Naive thymus-derived CD8-positive, alpha-beta T cell (primary cell): ENCODE results near the gene BCAP31. TPM values are rescaled to one million over a fixed set of nuclear protein-coding genes. Genes with fewer than 3 reads are reported as not detected.
"Not testable (repeated sequence)": the region's sequence is repeated elsewhere in the genome, so short reads cannot be mapped to it uniquely, and the experiment has no call there.

Experiments used
- ATAC-seq, 2 donors: fragments of 150-1000 bp; cut with Tn5 transposase in 1 of 2; sonication (Bioruptor Pico), chemical (Tn5 transposase) in 1 of 2; 1 replicate in 1 of 2; 2 replicates in 1 of 2; pipeline ENCODE4 v1.10.0; 2021; ENCODE audit warnings: mild to moderate bottlenecking in 2 of 2, moderate library complexity in 2 of 2
- POLR2A ChIA-PET: fragments of 350-600 bp; sonication (Branson Sonifier 250); formaldehyde crosslinking; loops from one replicate; lab custom pipeline; 2021; ENCODE audit warnings: antibody characterized with exemption; lab: Charles Lee
- DNase-seq, 10 donors: peaks; one replicate each; pipeline versions ENCODE4 v3.0.0 to v3.0.0-alpha.2; 2020 to 2022
- H3K27ac Mint-ChIP-seq, 10 donors: one replicate each; pipeline ENCODE4 v1.8.0; 2020 to 2022; ENCODE audit warnings: mild to moderate bottlenecking in 10 of 10, mixed read lengths in 10 of 10, moderate library complexity in 4 of 10, inconsistent platforms in 1 of 10
- H3K27me3 Mint-ChIP-seq, 5 donors: one replicate each; pipeline ENCODE4 v1.8.0; 2021 to 2022; ENCODE audit warnings: mixed read lengths in 5 of 5
- H3K36me3 Mint-ChIP-seq, 3 donors: one replicate each; pipeline ENCODE4 v1.8.0; 2020 to 2022; ENCODE audit warnings: mixed read lengths in 3 of 3, mild to moderate bottlenecking in 2 of 3, inconsistent platforms in 1 of 3
- H3K4me1 Mint-ChIP-seq, 4 donors: one replicate each; pipeline ENCODE4 v1.8.0; 2021 to 2022; ENCODE audit warnings: mixed read lengths in 4 of 4
- H3K4me3 Mint-ChIP-seq, 10 donors: one replicate each; pipeline ENCODE4 v1.8.0; 2020 to 2022; ENCODE audit warnings: mild to moderate bottlenecking in 10 of 10, mixed read lengths in 10 of 10, moderate library complexity in 6 of 10, inconsistent platforms in 1 of 10
- H3K9me3 Mint-ChIP-seq, 9 donors: one replicate each; pipeline ENCODE4 v1.8.0; 2020 to 2022; ENCODE audit warnings: mixed read lengths in 9 of 9, mild to moderate bottlenecking in 3 of 9, inconsistent platforms in 1 of 9, moderate library complexity in 1 of 9
- polyA plus RNA-seq, 3 donors: library from polyadenylated mRNA; unstranded; fragments of 300-500 nt; fragmentation: Illumina TruSeq; gene quantifications; one replicate each; pipeline ENCODE4 v1.2.3, GENCODE V29; 2021
- total RNA-seq, 8 experiments: library from RNA in 2 of 8; stranded (reverse) in 2 of 8; gene quantifications; one replicate each; pipeline ENCODE4 v1.2.3 and lab custom pipeline; 2021 to 2026

BCAP31 gene
- total and polyA plus RNA-seq, 5 experiments from 2014 or later, result 108 to 328 (median 298) TPM

DNA sequence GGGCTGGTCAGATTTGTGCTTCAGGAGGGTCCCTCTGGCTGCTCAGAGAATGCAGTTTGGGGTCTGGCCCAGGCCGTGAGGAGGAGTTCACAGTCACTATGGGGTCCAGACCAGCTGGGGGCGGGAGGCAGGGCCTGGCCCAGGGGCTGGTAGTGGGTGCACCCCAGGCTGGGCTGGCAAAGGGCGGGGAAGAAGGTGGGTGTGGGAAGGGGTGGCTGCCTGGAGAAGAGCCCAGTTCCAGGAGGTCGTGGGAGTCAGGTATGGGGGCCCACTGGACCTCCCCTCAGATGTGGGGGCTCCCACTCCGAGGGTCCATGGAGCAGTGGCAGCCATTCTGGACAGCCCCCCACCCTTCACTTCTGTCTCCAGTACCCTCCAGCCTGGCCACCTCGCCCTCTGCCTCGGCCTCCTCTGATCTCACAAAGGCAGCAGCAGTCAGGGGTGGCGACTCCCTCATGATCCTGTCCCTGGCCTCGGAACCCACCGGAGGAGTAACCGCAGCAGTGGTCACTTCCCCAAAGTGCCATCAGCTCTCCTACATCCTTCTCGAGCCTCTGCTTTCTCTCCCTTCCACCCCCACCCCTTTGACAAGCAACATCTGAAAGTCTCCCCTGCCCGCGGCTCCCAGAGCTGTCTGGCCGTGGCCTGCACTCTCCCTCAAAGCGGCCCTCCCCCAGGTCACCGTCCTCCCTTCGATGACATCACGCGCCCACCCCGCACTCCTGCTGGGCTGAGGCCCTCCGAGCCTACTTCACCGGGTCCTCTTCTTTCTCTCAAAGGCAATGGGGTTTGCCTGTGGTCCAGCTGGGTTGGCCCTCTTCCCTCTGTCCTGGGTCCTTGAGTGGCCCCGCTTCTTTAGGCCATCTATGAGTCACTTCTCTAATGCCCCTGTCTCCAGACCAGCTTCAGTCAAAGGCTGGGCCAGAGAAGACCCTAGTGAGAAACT, 38.2 kb downstream of the BCAP31 start:
- peaks cover 0 to 6% (median 0%) of the 10 kb centered on the region in 4 donors for H3K4me1 Mint-ChIP-seq
- DNase-seq (peak in 1 of 10 donors; percentile 31), ATAC-seq (no peak)
- peaks cover 0 to 5% (median 0%) of the 10 kb centered on the region in 9 donors for H3K9me3 Mint-ChIP-seq
- POLR2A ChIA-PET, result no interaction called here
- peak overlapping the region in 5 of 10 donors; percentile 7 to 79 (median 48) for H3K4me3 Mint-ChIP-seq
- no peak overlapping the region for H3K27ac Mint-ChIP-seq
- H3K27me3 Mint-ChIP-seq, result peaks cover 0 to 12% (median 4%) of the 10 kb centered on the region in 5 donors
- no peaks in the 10 kb centered on the region for H3K36me3 Mint-ChIP-seq

DNA sequence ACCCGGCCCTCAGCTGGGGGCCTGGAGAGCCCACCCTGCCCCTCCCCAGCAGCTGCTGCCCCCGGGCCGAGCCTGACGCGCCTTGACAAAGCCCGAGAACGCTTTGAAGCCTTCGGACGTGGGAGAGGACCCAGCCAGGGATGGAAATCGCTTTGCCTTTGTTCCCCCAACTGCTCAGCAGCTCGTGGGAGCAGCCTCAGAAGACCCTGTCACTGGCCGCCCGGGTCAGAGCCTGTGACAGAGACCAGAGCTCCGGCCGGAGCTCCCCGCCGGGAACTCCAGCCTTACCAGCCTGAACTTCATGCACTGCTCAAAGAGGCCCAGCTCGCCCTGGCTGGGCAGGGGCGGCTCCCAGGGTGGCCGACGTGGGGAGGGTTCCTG, 39.0 kb downstream of the BCAP31 start:
- no peak for ATAC-seq
- DNase-seq, result peak in 1 of 10 donors; percentile 8
- Mint-ChIP-seq H3K4me3 (no peak overlapping the region), H3K4me1 (peaks cover 0 to 6% (median 0%) of the 10 kb centered on the region in 4 donors), H3K27me3 (peaks cover 0 to 12% (median 4%) of the 10 kb centered on the region in 5 donors), H3K27ac (no peak overlapping the region), H3K36me3 (no peaks in the 10 kb centered on the region), H3K9me3 (peaks cover 0 to 5% (median 0%) of the 10 kb centered on the region in 9 donors)
- POLR2A ChIA-PET, result no interaction called here

DNA sequence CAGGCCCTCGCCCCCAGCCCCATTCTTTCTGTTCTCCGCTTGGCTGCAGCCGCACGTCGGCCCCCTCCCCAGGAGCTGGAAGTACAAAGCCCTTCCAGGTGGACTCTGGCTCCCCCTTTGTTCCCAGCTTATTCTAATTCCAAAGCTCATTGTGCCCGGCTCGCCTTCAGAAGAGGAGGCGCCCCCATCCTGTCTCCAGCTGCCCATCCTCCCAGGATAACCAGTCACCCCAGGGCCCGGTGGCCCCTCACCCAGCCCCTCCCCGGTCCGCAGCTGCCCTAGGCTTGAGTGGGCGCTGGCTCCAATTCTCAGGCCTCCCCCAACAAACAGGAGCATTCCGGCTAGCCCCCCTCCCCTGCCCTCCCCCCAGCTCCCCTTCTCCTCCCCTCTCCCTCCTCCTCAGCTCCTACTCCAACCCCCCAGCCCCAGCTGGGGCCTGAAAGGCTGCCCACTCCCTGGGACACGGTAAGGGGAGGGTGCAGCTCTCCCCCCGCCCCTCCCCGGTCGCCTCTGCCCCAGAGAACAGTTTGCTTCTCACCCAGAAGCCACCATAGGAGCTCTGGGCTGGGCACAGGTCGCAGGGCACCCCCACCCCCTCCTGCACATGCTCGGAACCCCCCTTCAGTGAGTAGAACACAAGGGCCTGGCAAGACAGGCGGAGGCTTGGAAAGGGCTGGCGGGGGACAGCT, 39.6 kb downstream of the BCAP31 start:
- Mint-ChIP-seq H3K27me3 (peaks cover 0 to 12% (median 2%) of the 10 kb centered on the region in 5 donors), H3K4me3 (no peak overlapping the region), H3K9me3 (peaks cover 0 to 5% (median 0%) of the 10 kb centered on the region in 9 donors), H3K36me3 (no peaks in the 10 kb centered on the region), H3K4me1 (peaks cover 0 to 6% (median 0%) of the 10 kb centered on the region in 4 donors), H3K27ac (no peak overlapping the region)
- POLR2A ChIA-PET, result no interaction called here
- DNase-seq (peak in 1 of 10 donors; percentile 23), ATAC-seq (no peak)

DNA sequence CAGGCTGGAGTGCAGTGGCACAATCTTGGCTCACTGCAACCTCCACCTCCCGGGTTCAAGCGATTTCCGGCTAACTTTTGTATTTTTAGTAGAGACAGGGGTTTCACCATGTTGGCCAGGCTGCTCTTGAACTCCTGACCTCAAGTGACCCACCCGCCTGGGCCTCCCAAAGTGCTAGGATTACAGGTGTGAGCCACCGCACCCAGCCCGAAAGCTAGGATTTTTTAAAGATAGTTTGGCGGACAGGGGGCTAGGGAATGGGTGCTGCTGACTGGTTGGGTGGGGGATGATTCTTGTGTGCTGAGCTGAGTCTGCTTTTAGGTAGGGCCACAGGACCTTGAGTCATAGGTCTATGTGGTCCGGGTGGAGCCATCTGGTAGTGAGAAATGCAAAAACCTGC, 40.7 kb downstream of the BCAP31 start:
- H3K36me3 Mint-ChIP-seq, H3K27ac Mint-ChIP-seq, DNase-seq, H3K4me1 Mint-ChIP-seq, H3K4me3 Mint-ChIP-seq, ATAC-seq, H3K9me3 Mint-ChIP-seq: not testable (repeated sequence)
- POLR2A ChIA-PET, result interaction anchor here (0.6 kb wide), 1 partner anchor 819 kb away, joined by 7 read pairs; no protein-coding TSS in a partner anchor
- peaks cover 0 to 12% (median 5%) of the 10 kb centered on the region in 5 donors for H3K27me3 Mint-ChIP-seq

DNA sequence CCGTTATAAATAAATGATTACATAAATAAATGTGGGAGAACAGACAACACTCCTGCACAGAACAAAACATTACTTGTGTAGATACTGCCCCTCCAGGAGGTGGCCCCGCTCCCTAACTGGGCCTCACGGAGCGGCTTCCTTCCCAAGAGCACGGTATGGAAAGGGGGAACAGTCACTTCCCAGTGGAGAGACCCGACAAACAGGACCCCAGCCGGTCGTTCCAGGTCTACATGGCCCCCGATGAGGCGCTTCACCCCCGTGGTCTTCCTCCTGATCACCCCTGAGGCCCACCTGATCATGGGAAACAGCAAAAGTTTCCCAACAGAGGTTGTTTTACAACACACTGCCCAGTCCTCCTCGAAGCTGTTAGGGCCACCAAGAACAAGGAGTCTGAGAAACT, 43.0 kb downstream of the BCAP31 start:
- DNase-seq (no peak), ATAC-seq (no peak)
- H3K36me3 Mint-ChIP-seq, result no peaks in the 10 kb centered on the region
- POLR2A ChIA-PET, result no interaction called here
- no peak overlapping the region for H3K4me3 Mint-ChIP-seq
- H3K4me1 Mint-ChIP-seq, result no peaks in the 10 kb centered on the region
- H3K27me3 Mint-ChIP-seq, result peaks cover 0 to 6% (median 3%) of the 10 kb centered on the region in 5 donors
- H3K9me3 Mint-ChIP-seq, result peaks cover 0 to 5% (median 0%) of the 10 kb centered on the region in 9 donors
- H3K27ac Mint-ChIP-seq, result no peak overlapping the region

DNA sequence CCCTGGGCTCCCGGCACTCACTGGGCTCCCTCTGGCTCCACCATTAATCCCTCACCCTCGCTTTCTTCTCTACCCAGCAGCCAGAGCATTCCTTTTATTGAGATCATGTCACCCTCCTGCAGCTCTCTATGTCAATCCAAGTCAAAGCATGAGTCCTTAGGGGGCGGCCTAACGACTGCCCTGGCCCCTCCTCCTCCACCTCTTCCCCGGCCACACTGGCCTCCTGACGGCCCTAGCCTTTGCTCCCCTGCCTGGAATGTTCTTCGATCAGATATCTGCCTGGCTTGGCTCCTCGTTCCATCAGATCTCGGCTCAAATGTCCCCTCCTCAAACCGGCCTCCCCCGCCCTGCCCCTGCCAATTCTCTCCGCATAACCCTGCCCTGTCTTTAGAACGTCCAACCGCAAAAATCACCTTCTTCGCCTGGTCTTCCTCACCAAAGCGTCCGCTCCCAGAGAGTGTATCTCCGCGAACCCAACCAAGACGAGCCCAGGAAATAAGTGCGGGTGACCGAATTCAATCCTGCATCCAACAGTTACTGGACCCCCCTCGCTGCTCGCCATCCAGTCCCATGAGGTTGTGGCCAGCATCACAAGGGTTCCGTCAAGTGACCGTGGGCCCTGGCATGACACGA, 49.9 kb downstream of the BCAP31 start:
- peak overlapping the region in 2 of 10 donors; percentile 5 to 67 for H3K27ac Mint-ChIP-seq
- peak overlapping the region in 7 of 10 donors; percentile 30 to 72 (median 53) for H3K4me3 Mint-ChIP-seq
- POLR2A ChIA-PET, result no interaction called here
- H3K4me1 Mint-ChIP-seq, result peaks cover 0 to 2% (median 0%) of the 10 kb centered on the region in 4 donors
- H3K36me3 Mint-ChIP-seq, result peaks cover 0 to 2% (median 0%) of the 10 kb centered on the region in 3 donors
- H3K9me3 Mint-ChIP-seq, result peaks cover 0 to 2% (median 0%) of the 10 kb centered on the region in 9 donors
- ATAC-seq (no peak), DNase-seq (no peak)
- H3K27me3 Mint-ChIP-seq, result peaks cover 6 to 24% (median 17%) of the 10 kb centered on the region in 5 donors

DNA sequence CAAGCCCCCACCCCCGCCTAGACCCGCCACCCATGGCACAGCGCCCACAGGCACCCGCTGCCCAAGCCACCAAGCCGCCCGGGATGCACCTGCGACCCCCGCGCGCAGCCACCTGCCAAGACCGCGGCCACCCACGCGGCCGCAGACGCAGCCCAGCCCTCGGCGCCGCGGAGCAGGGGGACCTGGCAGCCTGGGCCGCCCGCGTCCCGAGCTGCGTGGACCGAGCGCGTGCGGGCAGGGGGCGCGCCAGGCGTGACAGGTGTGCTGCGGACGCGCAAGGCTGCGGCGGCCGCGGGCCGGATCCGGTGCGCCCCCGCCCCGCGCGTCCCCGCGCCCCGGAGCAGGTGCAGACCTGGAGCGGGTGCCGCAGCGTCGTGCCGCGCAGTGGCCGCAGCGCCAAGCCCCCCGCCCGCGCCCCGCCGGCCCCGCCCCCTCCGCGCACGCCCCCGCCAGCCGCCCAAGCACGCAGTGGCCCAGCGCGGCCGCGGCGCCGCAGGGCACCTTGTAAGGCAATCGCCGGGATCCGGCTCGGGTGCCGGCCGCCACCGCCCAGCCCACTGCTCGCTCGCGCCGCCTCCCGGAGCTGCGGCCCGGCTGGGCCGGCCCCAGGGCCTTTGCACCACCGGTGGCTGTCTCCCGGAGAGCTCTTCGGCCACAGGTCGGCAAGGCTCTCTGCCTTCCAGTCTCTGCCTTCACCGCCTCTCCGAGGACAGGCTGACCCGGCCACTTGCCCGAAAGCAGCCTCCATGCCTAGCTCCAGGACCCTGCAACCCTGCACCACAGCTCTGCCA, 50.6 kb downstream of the BCAP31 start, which contains the start of gene PNCK:
Gene PNCK (minus strand): TSS at position 386 of the 791 bp plus-strand sequence. CDS start 737 bp downstream, outside the sequence.
- H3K27ac Mint-ChIP-seq, result peak within 1 kb of the TSS in 2 of 10 donors; percentile 5 to 67
- POLR2A ChIA-PET, result no interaction called here
- DNase-seq, result no peak

DNA sequence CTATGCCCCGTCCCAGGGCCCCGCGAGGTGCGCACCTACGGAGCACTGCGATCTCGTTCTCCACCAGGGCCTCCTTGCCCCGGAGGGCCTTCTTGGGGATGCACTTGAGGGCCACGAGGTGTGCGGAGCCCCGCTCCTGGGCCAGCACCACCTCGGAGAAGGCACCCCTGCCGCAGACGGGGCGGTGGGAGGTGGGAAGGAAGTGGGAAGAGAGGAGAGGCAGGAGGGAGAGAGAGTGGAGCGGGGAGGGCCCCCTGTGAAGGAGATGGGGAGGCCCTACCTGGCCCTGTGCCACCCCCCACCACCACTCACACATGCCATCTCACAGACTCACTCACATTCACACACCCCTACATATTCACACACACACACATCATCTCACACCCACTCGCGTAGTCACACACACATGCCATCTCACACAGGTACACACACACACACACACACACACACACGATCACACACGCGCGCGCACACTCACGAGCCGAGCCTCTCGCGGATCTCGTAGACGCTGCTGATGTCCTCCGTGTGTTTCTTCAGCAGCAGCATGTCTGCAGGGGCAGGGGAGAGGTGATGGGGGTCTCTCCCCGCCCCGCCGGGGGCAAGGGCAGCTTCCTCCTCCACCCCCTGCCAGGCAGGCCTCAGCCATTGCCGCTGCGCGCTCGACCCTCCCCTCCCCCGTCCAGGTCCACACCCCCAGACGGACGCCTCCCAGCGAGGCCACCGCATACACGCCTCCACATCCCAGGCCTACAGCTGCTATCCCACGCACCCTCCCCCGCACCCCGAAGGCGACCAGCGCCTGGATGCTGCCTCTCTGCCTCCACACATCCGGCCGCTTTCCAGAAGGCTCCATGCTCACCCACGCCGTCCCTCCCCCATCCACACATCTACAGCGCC, 51.4 kb downstream of the BCAP31 start:
- Mint-ChIP-seq H3K36me3 (peaks cover 0 to 2% (median 0%) of the 10 kb centered on the region in 3 donors), H3K4me3 (peak overlapping the region in 6 of 10 donors; percentile 24 to 49 (median 36)), H3K27me3 (peaks cover 6 to 28% (median 18%) of the 10 kb centered on the region in 5 donors), H3K4me1 (peaks cover 4 to 6% (median 5%) of the 10 kb centered on the region in 4 donors), H3K9me3 (peaks cover 0 to 2% (median 0%) of the 10 kb centered on the region in 9 donors), H3K27ac (no peak overlapping the region)
- no peak for ATAC-seq
- DNase-seq, result no peak
- POLR2A ChIA-PET, result no interaction called here

More for the DNA sequence above, 50.6 kb downstream of the BCAP31 start, which contains the start of gene PNCK:
- H3K4me3 Mint-ChIP-seq, result peak within 1 kb of the TSS in 8 of 10 donors; percentile 30 to 72 (median 49)
- H3K4me1 Mint-ChIP-seq, result peaks cover 0 to 2% (median 0%) of the 10 kb centered on the region in 4 donors
- peaks cover 0 to 2% (median 0%) of the 10 kb centered on the region in 3 donors for H3K36me3 Mint-ChIP-seq
- peaks cover 0 to 2% (median 0%) of the 10 kb centered on the region in 9 donors for H3K9me3 Mint-ChIP-seq
- peak in 1 of 2 donors; percentile 27 for ATAC-seq
- peaks cover 6 to 24% (median 15%) of the 10 kb centered on the region in 5 donors for H3K27me3 Mint-ChIP-seq

DNA sequence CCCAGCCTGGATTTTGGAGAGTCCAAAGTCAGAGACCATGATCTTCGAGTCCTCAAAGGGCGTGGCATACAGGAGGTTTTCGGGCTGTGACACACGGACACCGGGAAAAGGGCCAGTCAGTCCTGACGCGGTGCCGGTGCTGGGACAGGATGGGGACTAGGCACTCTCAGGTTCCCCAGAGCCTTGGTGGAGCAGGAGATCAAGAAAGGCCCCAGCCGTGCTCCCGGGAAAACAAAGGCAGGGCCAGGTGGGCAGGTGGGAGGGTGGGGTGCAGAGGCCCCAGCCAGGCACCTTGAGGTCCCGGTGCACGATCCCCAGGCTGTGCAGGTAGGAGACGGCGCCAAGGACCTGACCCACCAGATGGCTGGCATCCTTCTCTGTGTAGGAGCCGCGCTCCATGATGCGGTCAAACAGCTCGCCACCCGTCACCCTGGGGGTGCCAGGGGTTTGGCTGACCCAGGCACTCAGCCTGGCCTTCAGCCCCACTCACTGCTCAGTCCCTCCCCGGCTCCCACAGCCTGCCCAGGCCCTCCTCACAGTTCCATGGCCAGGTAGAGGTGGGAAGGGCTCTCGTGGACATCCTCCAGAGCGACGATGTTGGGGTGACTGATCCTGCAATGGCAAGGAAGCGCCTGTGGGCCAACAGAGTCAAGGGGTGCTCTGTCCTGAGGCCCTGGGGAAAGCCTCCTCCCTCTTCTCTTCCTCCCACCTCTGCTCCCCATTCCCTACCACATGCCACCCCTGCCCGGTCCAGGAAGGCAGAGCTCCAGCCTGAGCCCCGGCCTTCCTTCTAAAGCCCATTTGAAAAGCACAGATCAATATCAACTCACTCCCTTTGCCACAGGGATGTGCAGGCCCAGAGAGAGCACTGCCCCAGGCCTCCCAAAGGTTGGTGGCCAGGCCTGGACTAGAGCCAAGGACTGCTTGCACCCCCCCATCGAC, 52.3 kb downstream of the BCAP31 start:
- no peak for DNase-seq
- Mint-ChIP-seq H3K9me3 (peaks cover 0 to 2% (median 0%) of the 10 kb centered on the region in 9 donors), H3K27me3 (peaks cover 6 to 36% (median 21%) of the 10 kb centered on the region in 5 donors), H3K4me1 (peaks cover 5 to 9% (median 7%) of the 10 kb centered on the region in 4 donors), H3K27ac (no peak overlapping the region), H3K36me3 (peaks cover 0 to 2% (median 0%) of the 10 kb centered on the region in 3 donors), H3K4me3 (no peak overlapping the region)
- ATAC-seq, result no peak
- POLR2A ChIA-PET, result no interaction called here
